Esophagus muscularis mucosa (tissue), 3 donors: ENCODE measurements around the gene WASF2.

Source experiments
- POLR2A ChIP-seq: fragments of 450-650 bp; IDR thresholded peaks from one replicate; pipeline ENCODE4 v1.6.1; 2017; ENCODE audit warnings: antibody characterized with exemption, moderate library complexity, mild to moderate bottlenecking, low read depth
- TF ChIP-seq, protein P1 (sequence below), 3 experiments: fragments of 200-600 bp in 2 of 3; fragments of 450-650 bp in 1 of 3; sonication (generic) in 2 of 3; IDR thresholded peaks; one replicate each; pipeline ENCODE4 v1.5.1; 2017 to 2019; ENCODE audit warnings: antibody characterized with exemption in 3 of 3, mild to moderate bottlenecking in 2 of 3, moderate library complexity in 1 of 3

DNA sequence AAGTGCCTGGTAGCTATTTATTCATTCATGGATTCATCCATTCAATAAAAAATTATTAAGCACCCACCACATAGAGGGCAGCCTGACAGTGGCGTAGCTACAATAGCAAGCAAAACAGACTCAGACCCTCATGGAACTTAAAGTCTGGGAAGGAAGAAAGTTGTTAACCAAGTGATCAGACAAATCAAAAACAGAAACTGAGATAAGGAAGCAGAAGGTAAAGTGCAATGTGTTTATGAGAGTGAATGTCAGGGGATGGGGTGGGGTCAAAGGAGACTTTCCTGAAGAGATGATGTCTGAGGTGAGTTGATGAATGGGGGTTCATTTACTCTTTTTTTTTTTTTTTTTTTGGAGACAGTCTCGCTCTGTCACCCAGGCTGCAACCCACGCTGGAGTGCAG is 2.8 kb upstream of the WASF2 start:
- TF ChIP-seq, protein P1, sequence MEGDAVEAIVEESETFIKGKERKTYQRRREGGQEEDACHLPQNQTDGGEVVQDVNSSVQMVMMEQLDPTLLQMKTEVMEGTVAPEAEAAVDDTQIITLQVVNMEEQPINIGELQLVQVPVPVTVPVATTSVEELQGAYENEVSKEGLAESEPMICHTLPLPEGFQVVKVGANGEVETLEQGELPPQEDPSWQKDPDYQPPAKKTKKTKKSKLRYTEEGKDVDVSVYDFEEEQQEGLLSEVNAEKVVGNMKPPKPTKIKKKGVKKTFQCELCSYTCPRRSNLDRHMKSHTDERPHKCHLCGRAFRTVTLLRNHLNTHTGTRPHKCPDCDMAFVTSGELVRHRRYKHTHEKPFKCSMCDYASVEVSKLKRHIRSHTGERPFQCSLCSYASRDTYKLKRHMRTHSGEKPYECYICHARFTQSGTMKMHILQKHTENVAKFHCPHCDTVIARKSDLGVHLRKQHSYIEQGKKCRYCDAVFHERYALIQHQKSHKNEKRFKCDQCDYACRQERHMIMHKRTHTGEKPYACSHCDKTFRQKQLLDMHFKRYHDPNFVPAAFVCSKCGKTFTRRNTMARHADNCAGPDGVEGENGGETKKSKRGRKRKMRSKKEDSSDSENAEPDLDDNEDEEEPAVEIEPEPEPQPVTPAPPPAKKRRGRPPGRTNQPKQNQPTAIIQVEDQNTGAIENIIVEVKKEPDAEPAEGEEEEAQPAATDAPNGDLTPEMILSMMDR (IDR thresholded peaks at IDR 0.05), result no peak
- no peak for TF ChIP-seq POLR2A
